CD14-positive monocyte (primary cell): ENCODE data around the gene OR13C5. TPM values are rescaled to one million over a fixed set of nuclear protein-coding genes. Genes with fewer than 3 reads are reported as not detected.

Source experiments
- DNase-seq, 3 donors: peaks; one replicate each; pipeline ENCODE4 v3.0.0-alpha.2; 2011 to 2022
- H2AFZ ChIP-seq: 2 replicates; pipeline ENCODE4 v1.6.0; 2012; ENCODE audit warnings: mild to moderate bottlenecking, low read depth, low read length, inconsistent platforms; ENCODE audit not compliant: insufficient read depth, poor library complexity, severe bottlenecking
- H3K27ac ChIP-seq, 2 donors: 1 replicate in 1 of 2; 2 replicates in 1 of 2; pipeline ENCODE4 v1.5.1; 2012 to 2013; ENCODE audit warnings: low read length in 2 of 2, control low read depth in 1 of 2, inconsistent platforms in 1 of 2, low read depth in 1 of 2, mild to moderate bottlenecking in 1 of 2
- H3K27me3 ChIP-seq, 2 donors: one replicate each; pipeline versions ENCODE4 v1.6.0 to v1.6.1; 2011 to 2013; ENCODE audit warnings: low read length in 2 of 2; ENCODE audit not compliant: control insufficient read depth in 2 of 2, insufficient read depth in 2 of 2
- H3K36me3 ChIP-seq, 2 donors: replicated peaks in 1 of 2; 1 replicate in 1 of 2; 2 replicates in 1 of 2; pipeline versions ENCODE4 v1.5.1 to v1.6.1; 2012 to 2013; ENCODE audit warnings: low read length in 2 of 2, control low read depth in 1 of 2, inconsistent platforms in 1 of 2, mild to moderate bottlenecking in 1 of 2; ENCODE audit not compliant: insufficient read depth in 2 of 2, control insufficient read depth in 1 of 2
- H3K4me1 ChIP-seq, 2 donors: 1 replicate in 1 of 2; 2 replicates in 1 of 2; pipeline versions ENCODE4 v1.5.1 to v1.6.1; 2012 to 2013; ENCODE audit warnings: low read length in 2 of 2, control low read depth in 1 of 2, inconsistent platforms in 1 of 2, mild to moderate bottlenecking in 1 of 2, moderate library complexity in 1 of 2; ENCODE audit not compliant: insufficient read depth in 2 of 2, control insufficient read depth in 1 of 2
- H3K4me2 ChIP-seq: replicated peaks from 2 replicates; pipeline ENCODE3; 2012; ENCODE audit warnings: low read length, moderate library complexity, mild to moderate bottlenecking; ENCODE audit not compliant: poor library complexity, severe bottlenecking; ENCODE audit errors: extremely low read depth
- H3K4me3 ChIP-seq, 3 experiments: fragments of 200-600 bp in 1 of 3; sonication (generic) in 1 of 3; replicated peaks in 1 of 3; 1 replicate in 2 of 3; 2 replicates in 1 of 3; pipeline ENCODE4 v1.5.1; 2011 to 2013; ENCODE audit warnings: low read length in 3 of 3, mild to moderate bottlenecking in 3 of 3, control low read depth in 2 of 3, low read depth in 2 of 3, inconsistent platforms in 1 of 3, moderate library complexity in 1 of 3
- H3K79me2 ChIP-seq: 2 replicates; pipeline ENCODE4 v1.6.0; 2012; ENCODE audit warnings: mild to moderate bottlenecking, control low read depth, inconsistent platforms, low read length, moderate library complexity; ENCODE audit not compliant: insufficient read depth
- H3K9ac ChIP-seq: 2 replicates; pipeline ENCODE4 v1.6.0; 2017; ENCODE audit warnings: low read length, mild to moderate bottlenecking; ENCODE audit not compliant: insufficient read depth, poor library complexity, severe bottlenecking
- H3K9me3 ChIP-seq, 2 donors: replicated peaks in 1 of 2; 1 replicate in 1 of 2; 2 replicates in 1 of 2; pipeline versions ENCODE4 v1.5.1 to v1.6.1; 2012 to 2013; ENCODE audit warnings: low read length in 2 of 2, control low read depth in 1 of 2; ENCODE audit not compliant: control insufficient read depth in 1 of 2, insufficient read depth in 1 of 2
- H4K20me1 ChIP-seq: 2 replicates; pipeline ENCODE4 v1.6.0; 2012; ENCODE audit warnings: mild to moderate bottlenecking, low read length, control low read depth, moderate library complexity; ENCODE audit not compliant: insufficient read depth
- H3K27ac Mint-ChIP-seq, 7 donors: one replicate each; pipeline ENCODE4 v1.8.0; 2020; ENCODE audit warnings: mild to moderate bottlenecking in 7 of 7, mixed read lengths in 7 of 7, moderate library complexity in 6 of 7, inconsistent platforms in 2 of 7
- H3K27me3 Mint-ChIP-seq, 3 donors: one replicate each; pipeline ENCODE4 v1.8.0; 2021 to 2022; ENCODE audit warnings: low read depth in 3 of 3, mild to moderate bottlenecking in 3 of 3, mixed read lengths in 3 of 3, moderate library complexity in 3 of 3, inconsistent platforms in 1 of 3
- H3K36me3 Mint-ChIP-seq, 2 donors: one replicate each; pipeline ENCODE4 v1.8.0; 2020; ENCODE audit warnings: mixed read lengths in 2 of 2, inconsistent platforms in 1 of 2, mild to moderate bottlenecking in 1 of 2
- H3K4me1 Mint-ChIP-seq: one replicate; pipeline ENCODE4 v1.8.0; 2020; ENCODE audit warnings: mild to moderate bottlenecking, mixed read lengths
- H3K4me3 Mint-ChIP-seq, 2 donors: one replicate each; pipeline ENCODE4 v1.8.0; 2020; ENCODE audit warnings: mild to moderate bottlenecking in 2 of 2, mixed read lengths in 2 of 2, moderate library complexity in 1 of 2
- H3K9me3 Mint-ChIP-seq, 7 donors: one replicate each; pipeline ENCODE4 v1.8.0; 2020 to 2022; ENCODE audit warnings: mixed read lengths in 7 of 7, mild to moderate bottlenecking in 6 of 7, moderate library complexity in 6 of 7, inconsistent platforms in 2 of 7
- CTCF ChIP-seq: fragments of 200-600 bp; IDR thresholded peaks from one replicate; pipeline ENCODE4 v1.8.0; 2022; ENCODE audit warnings: antibody characterized with exemption, mild to moderate bottlenecking
- WGBS: methylation state at CpG from one replicate; pipeline ENCODE4 v1.1.5; 2013; ENCODE audit warnings: missing lambda C conversion rate; ENCODE audit not compliant: insufficient coverage; 5-methylcytosine and 5-hydroxymethylcytosine counted together
- intact Hi-C, 2 donors: fragments of 100-400 bp; cut with micrococcal nuclease; formaldehyde crosslinking; loops; one replicate each; pipeline versions ENCODE4 v1.15.0 to v1.15.1; 2023
- polyA plus RNA-seq, 3 donors: library from polyadenylated mRNA; depleted of rRNA in 1 of 3; unstranded in 2 of 3; stranded (reverse) in 1 of 3; fragments of 300-500 nt in 2 of 3; fragments of >200 nt in 1 of 3; fragmentation: Illumina TruSeq in 2 of 3; gene quantifications; 1 replicate in 2 of 3; 2 replicates in 1 of 3; pipeline ENCODE4 v1.2.3, GENCODE V29; 2012 to 2021

The OR13C5 gene
- polyA plus RNA-seq, 3 donors: not detected

GRCh38 chr9:104589626-104590025 is 9.6 kb downstream of the OR13C5 start:
- no peak for DNase-seq
- Histone ChIP-seq H3K9me3 (no peaks in the 10 kb centered on the region), H4K20me1 (no peaks in the 10 kb centered on the region), H3K36me3 (no peaks in the 10 kb centered on the region), H3K4me1 (no peaks in the 10 kb centered on the region), H2AFZ (no peak overlapping the region), H3K79me2 (no peaks in the 10 kb centered on the region), H3K27ac (no peak overlapping the region), H3K27me3 (no peaks in the 10 kb centered on the region), H3K4me3 (no peak overlapping the region), H3K4me2 (no peak overlapping the region), H3K9ac (no peak overlapping the region)
- intact Hi-C loops: no loop called here
- no peaks in the 10 kb centered on the region for H3K4me1 Mint-ChIP-seq
- peaks cover 0 to 6% (median 0%) of the 10 kb centered on the region in 7 donors for H3K9me3 Mint-ChIP-seq
- H3K27ac Mint-ChIP-seq: no peak overlapping the region
- no peaks in the 10 kb centered on the region for H3K27me3 Mint-ChIP-seq
- no CpG with 5 or more reads among the region's 1 CpG for WGBS
- TF ChIP-seq CTCF: no peak
- H3K36me3 Mint-ChIP-seq: no peaks in the 10 kb centered on the region
- H3K4me3 Mint-ChIP-seq: no peak overlapping the region

- Histone ChIP-seq H3K4me1 (no peaks in the 10 kb centered on the region), H3K4me2 (no peak overlapping the region), H3K4me3 (no peak overlapping the region), H3K27ac (no peak overlapping the region), H3K9me3 (no peaks in the 10 kb centered on the region), H4K20me1 (no peaks in the 10 kb centered on the region), H3K9ac (no peak overlapping the region), H3K27me3 (no peaks in the 10 kb centered on the region), H3K36me3 (no peaks in the 10 kb centered on the region), H3K79me2 (no peaks in the 10 kb centered on the region), H2AFZ (no peak overlapping the region)
- no peaks in the 10 kb centered on the region for H3K36me3 Mint-ChIP-seq
- no peak for DNase-seq
- no peak overlapping the region for H3K4me3 Mint-ChIP-seq
- TF ChIP-seq CTCF: no peak
- H3K27me3 Mint-ChIP-seq: no peaks in the 10 kb centered on the region
- no peak overlapping the region for H3K27ac Mint-ChIP-seq
- intact Hi-C loops: no loop called here
- WGBS: no CpG with 5 or more reads among the region's 1 CpG
- H3K9me3 Mint-ChIP-seq: peaks cover 0 to 2% (median 0%) of the 10 kb centered on the region in 7 donors
- H3K4me1 Mint-ChIP-seq: no peaks in the 10 kb centered on the region
Measured at GRCh38 chr9:104586496-104587180, 12.6 kb downstream of the OR13C5 start.
